BLaER1 treated with 17β-estradiol and CSF1 and Interleukin-3, amounts not matched to agents 10 nM and 100 nM (cell line): ENCODE measurements around the gene FXYD4.
"Not testable (repeated sequence)": the region's sequence is repeated elsewhere in the genome, so short reads cannot be mapped to it uniquely, and the experiment has no call there.

Experiments
- H3K27ac ChIP-seq, 11 experiments: shearing (Covaris generic); formaldehyde crosslinking; 2 replicates each; pipeline ENCODE4 v1.8.1; 2022
- H3K27me3 ChIP-seq, 11 experiments: shearing (Covaris generic); formaldehyde crosslinking; 2 replicates each; pipeline ENCODE4 v1.8.1; 2022
- H3K36me3 ChIP-seq, 11 experiments: shearing (Covaris generic); formaldehyde crosslinking; 2 replicates each; pipeline ENCODE4 v1.8.1; 2022
- H3K4me1 ChIP-seq, 10 experiments: shearing (Covaris generic); formaldehyde crosslinking; 2 replicates each; pipeline ENCODE4 v1.8.1; 2022
- H3K4me2 ChIP-seq, 11 experiments: shearing (Covaris generic); formaldehyde crosslinking; 2 replicates each; pipeline ENCODE4 v1.8.1; 2022
- H3K4me3 ChIP-seq, 10 experiments: shearing (Covaris generic); formaldehyde crosslinking; 2 replicates each; pipeline ENCODE4 v1.8.1; 2022
- H3K9ac ChIP-seq, 11 experiments: shearing (Covaris generic); formaldehyde crosslinking; 2 replicates each; pipeline ENCODE4 v1.8.1; 2022
- H3K9me3 ChIP-seq, 11 experiments: shearing (Covaris generic); formaldehyde crosslinking; replicated peaks in 1 of 11; 2 replicates each; pipeline ENCODE4 v1.8.1; 2022
- H4K20me1 ChIP-seq, 11 experiments: shearing (Covaris generic); formaldehyde crosslinking; 2 replicates each; pipeline ENCODE4 v1.8.1; 2022
- Cebpa-rat ChIP-seq, 11 experiments: shearing (Covaris generic); IDR thresholded peaks; 2 replicates each; pipeline ENCODE4 v1.8.1; 2022

FXYD4 gene

DNA sequence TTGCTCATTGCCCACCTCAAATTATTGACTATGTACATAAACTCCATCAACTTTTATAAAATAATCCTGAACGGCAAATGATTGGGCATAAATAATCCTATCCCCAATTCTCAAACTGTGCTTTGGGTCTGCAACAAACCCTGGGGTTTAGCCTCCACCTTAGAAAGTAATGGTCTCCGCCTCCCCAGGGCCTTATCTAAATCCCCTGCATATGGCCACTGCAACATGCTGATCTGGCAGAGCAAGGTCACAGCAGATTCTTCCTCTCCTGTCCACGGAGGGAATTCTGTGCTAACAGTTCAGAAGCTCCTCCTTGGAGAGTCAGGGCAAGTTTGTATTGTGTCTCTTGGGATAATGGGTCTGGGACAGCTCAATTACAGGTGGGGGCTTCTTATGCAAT lies 18.4 kb downstream of the FXYD4 start:
- Histone ChIP-seq H3K4me3 (no peak overlapping the region), H3K9ac (peak overlapping the region in 4 of 11 experiments; percentile 25 to 98 (median 47); a peak in 4 of 22 replicates), H3K27ac (no peak overlapping the region), H4K20me1 (peaks cover 100% of the 10 kb centered on the region in 11 experiments), H3K4me2 (peak overlapping the region in 1 of 11 experiments; percentile 2; a peak in 2 of 22 replicates), H3K36me3 (peaks cover 100% of the 10 kb centered on the region in 11 experiments), H3K9me3 (no peaks in the 10 kb centered on the region), H3K4me1 (peaks cover 26 to 69% (median 35%) of the 10 kb centered on the region in 10 experiments), H3K27me3 (no peaks in the 10 kb centered on the region)
- TF ChIP-seq Cebpa-rat (IDR thresholded peaks at IDR 0.05): no peak

DNA sequence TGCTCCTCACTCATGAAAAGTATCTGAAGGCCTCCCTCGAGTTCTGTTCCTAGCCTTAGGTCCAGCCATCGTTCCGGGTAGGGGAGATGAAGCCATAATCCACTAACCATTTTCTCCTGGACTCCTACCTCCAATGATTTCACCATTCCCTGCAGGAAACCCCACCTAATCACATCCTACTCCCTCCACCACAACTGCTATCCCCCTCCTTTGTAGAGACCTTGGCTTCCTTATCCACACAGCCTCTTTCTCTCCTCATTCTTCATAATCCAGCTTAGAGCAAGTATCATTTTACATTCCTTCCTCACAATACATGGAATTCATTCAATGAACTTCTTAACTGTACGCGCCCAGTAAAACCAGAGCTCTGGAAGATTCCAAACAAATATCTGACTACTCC lies 18.9 kb downstream of the FXYD4 start:
- Histone ChIP-seq H3K27me3 (no peaks in the 10 kb centered on the region), H4K20me1 (peaks cover 100% of the 10 kb centered on the region in 11 experiments), H3K4me1 (peaks cover 30 to 74% (median 39%) of the 10 kb centered on the region in 10 experiments), H3K9me3 (no peaks in the 10 kb centered on the region), H3K9ac (peak overlapping the region in 7 of 11 experiments; percentile 20 to 98 (median 31); a peak in 8 of 22 replicates), H3K27ac (0 out of 22 replicates have a peak overlapping the region, but pooled peaks of 1 of the 11 experiments have one; percentile 32), H3K4me2 (peak overlapping the region in 2 of 11 experiments; percentile 2 to 11; a peak in 3 of 22 replicates), H3K36me3 (peaks cover 95 to 100% (median 100%) of the 10 kb centered on the region in 11 experiments), H3K4me3 (no peak overlapping the region)
- no peak for TF ChIP-seq Cebpa-rat (IDR thresholded peaks at IDR 0.05)

DNA sequence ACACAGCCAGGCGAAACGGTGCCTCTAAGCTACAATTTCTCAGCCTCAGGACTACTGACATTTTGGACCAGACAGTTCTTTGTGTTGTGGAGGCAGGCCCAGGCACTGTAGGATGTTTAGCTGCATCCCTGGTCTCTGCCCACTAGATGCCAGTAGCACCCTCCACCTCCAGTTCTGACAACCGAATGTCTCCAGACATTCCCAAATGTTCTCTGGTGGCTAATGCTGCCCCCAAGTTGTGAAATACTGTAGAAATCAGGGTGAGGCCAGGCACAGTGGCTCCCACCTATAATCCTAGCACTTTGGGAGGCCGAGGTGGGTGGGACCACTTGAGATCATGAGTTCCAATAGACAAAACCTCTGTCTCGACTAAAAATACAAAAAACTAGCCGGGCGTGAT lies 19.3 kb downstream of the FXYD4 start:
- Histone ChIP-seq H3K4me1 (peaks cover 31 to 75% (median 44%) of the 10 kb centered on the region in 10 experiments), H3K9ac (peak overlapping the region in 7 of 11 experiments; percentile 21 to 98 (median 35); a peak in 8 of 22 replicates), H3K4me3 (no peak overlapping the region), H3K4me2 (peak overlapping the region in 2 of 11 experiments; percentile 2 to 11; a peak in 2 of 22 replicates), H3K36me3 (peaks cover 91 to 100% (median 100%) of the 10 kb centered on the region in 11 experiments), H4K20me1 (peaks cover 100% of the 10 kb centered on the region in 11 experiments), H3K9me3 (no peaks in the 10 kb centered on the region), H3K27me3 (no peaks in the 10 kb centered on the region), H3K27ac (peak overlapping the region in 1 of 11 experiments; percentile 32; a peak in 1 of 22 replicates)
- no peak for TF ChIP-seq Cebpa-rat (IDR thresholded peaks at IDR 0.05)

DNA sequence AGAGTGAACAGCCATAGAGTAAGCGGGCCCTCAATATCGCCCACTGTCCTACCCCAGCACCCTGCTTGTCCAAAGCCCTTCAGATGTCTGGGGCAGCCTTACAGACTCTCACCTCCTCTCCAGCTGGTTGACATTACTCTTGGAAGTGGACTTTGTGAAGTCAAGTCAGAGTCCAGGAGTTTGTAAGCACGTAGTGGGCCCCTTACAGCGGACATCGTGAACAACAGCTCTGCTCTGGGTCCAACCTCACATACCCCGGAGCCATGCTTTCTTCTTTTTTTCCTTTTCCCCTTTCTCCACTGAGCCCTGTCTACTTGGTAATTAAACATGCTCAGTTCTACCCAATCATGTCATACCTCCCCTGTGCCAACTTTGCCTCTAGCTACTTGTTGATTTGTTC lies 20.1 kb downstream of the FXYD4 start:
- Histone ChIP-seq H3K27me3 (no peaks in the 10 kb centered on the region), H3K4me2 (peak overlapping the region in 2 of 11 experiments; percentile 4 to 32; a peak in 3 of 22 replicates), H3K36me3 (peaks cover 84 to 100% (median 100%) of the 10 kb centered on the region in 11 experiments), H4K20me1 (peaks cover 100% of the 10 kb centered on the region in 11 experiments), H3K9me3 (no peaks in the 10 kb centered on the region), H3K27ac (peak overlapping the region in 5 of 11 experiments; percentile 2 to 95 (median 16); a peak in 6 of 22 replicates), H3K4me3 (no peak overlapping the region), H3K9ac (peak overlapping the region; percentile 8 to 98 (median 33); a peak in 13 of 22 replicates), H3K4me1 (peaks cover 31 to 76% (median 50%) of the 10 kb centered on the region in 10 experiments)
- TF ChIP-seq Cebpa-rat (IDR thresholded peaks at IDR 0.05): no peak

DNA sequence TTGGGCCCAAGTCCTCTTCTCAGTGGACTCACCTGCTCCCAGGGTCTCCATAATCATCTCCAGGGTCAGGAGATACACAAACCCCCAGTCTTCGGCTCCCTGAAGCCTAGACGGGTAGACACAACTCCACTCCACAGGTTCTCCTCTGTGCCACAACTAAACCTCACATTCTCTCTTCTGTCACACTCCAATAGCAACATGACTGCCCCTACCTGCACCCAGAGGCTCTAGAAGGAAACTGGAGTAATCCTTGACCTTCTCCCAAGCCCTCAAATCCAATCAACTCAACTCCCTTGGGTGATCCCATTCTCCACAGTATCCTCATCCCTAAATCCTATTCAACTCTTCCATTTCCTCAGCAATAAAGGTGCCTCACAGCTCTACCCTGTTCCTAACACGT lies 21.3 kb downstream of the FXYD4 start:
- H3K4me3 ChIP-seq: no peak overlapping the region
- peaks cover 88 to 98% (median 96%) of the 10 kb centered on the region in 11 experiments for H4K20me1 ChIP-seq
- peak overlapping the region in 8 of 11 experiments; percentile 10 to 99 (median 94); a peak in 9 of 22 replicates for H3K4me2 ChIP-seq
- no peaks in the 10 kb centered on the region for H3K27me3 ChIP-seq
- H3K4me1 ChIP-seq: peaks cover 31 to 70% (median 50%) of the 10 kb centered on the region in 10 experiments
- peaks cover 71 to 88% (median 87%) of the 10 kb centered on the region in 11 experiments for H3K36me3 ChIP-seq
- no peak for TF ChIP-seq Cebpa-rat (IDR thresholded peaks at IDR 0.05)
- peak overlapping the region in 9 of 11 experiments; percentile 6 to 98 (median 47); a peak in 12 of 22 replicates for H3K9ac ChIP-seq
- H3K27ac ChIP-seq: peak overlapping the region in 6 of 11 experiments; percentile 6 to 96 (median 9); a peak in 7 of 22 replicates
- no peaks in the 10 kb centered on the region for H3K9me3 ChIP-seq

DNA sequence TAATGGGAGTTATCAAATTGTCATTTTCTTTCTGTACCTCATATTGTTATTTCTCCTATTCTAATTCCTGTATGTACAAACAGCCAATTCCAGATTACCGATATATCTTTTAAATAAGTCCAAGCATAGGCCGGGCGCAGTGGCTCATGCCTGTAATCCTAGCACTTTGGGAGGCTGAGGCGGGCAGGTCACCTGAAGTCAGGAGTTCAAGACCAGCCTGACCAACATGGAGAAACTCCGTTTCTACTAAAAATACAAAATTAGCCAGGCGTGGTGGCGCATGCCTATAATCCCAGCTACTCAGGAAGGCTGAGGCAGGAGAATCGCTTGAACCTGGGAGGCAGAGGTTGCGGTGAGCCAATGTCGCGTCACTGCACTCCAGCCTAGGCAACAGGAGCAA lies 21.8 kb downstream of the FXYD4 start:
- H3K9ac ChIP-seq: peak overlapping the region in 10 of 11 experiments; percentile 6 to 98 (median 91); a peak in 11 of 22 replicates
- H3K36me3 ChIP-seq: peaks cover 67 to 88% (median 83%) of the 10 kb centered on the region in 11 experiments
- peak overlapping the region in 9 of 11 experiments; percentile 10 to 99 (median 95); a peak in 15 of 22 replicates for H3K4me2 ChIP-seq
- H3K27me3 ChIP-seq, H3K4me3 ChIP-seq, H3K9me3 ChIP-seq: not testable (repeated sequence)
- peak overlapping the region in 6 of 11 experiments; percentile 95 to 98 (median 96); a peak in 11 of 22 replicates for H3K27ac ChIP-seq
- peaks cover 88 to 98% (median 96%) of the 10 kb centered on the region in 11 experiments for H4K20me1 ChIP-seq
- peaks cover 35 to 72% (median 55%) of the 10 kb centered on the region in 10 experiments for H3K4me1 ChIP-seq

DNA sequence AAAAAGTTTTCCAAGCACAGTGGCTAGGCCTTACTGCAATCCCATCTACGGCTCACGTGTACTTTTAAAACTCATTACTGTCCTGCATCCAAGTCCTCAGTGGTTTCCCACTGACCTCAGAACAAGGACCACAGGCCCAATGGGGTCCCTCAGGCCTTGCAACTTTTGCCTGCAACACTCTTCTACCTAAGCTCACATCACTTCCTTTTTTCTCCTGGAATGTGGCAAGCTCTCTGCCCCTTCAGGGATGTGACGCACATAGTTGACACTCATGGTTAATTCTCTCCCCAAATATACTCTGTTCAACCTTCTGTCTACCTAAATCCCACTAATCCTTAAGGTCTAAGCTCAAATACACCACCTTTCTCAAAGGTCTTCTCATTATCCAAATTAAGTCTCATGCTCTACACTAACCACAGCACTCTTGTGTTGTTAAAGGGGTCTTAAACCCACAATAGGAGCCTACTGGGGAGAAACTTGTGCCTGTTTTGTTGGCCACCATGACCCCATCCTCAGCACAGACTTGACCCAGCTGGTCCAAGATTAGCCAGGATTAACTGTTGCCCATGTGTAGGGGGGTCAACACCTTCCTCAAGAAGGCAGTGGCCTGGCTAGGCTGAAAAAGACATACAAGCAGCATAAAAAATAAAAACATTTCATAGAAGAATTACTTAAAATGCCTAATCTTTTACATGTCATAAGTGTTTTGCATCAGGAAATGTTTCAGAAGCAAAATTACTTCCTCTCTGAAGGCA lies 22.3 kb downstream of the FXYD4 start:
- Histone ChIP-seq H3K9ac (peak overlapping the region; percentile 89 to 98 (median 95); a peak in 19 of 22 replicates), H3K27ac (peak overlapping the region in 10 of 11 experiments; percentile 89 to 98 (median 96); a peak in 16 of 22 replicates), H3K4me3 (peak overlapping the region in 4 of 10 experiments; percentile 73 to 88 (median 80); a peak in 5 of 20 replicates), H3K27me3 (no peaks in the 10 kb centered on the region), H3K4me2 (peak overlapping the region; percentile 85 to 99 (median 95)), H4K20me1 (peaks cover 88 to 98% (median 96%) of the 10 kb centered on the region in 11 experiments), H3K4me1 (peaks cover 41 to 76% (median 61%) of the 10 kb centered on the region in 10 experiments), H3K9me3 (no peaks in the 10 kb centered on the region), H3K36me3 (peaks cover 61 to 88% (median 83%) of the 10 kb centered on the region in 11 experiments)
- no peak for TF ChIP-seq Cebpa-rat (IDR thresholded peaks at IDR 0.05)

DNA sequence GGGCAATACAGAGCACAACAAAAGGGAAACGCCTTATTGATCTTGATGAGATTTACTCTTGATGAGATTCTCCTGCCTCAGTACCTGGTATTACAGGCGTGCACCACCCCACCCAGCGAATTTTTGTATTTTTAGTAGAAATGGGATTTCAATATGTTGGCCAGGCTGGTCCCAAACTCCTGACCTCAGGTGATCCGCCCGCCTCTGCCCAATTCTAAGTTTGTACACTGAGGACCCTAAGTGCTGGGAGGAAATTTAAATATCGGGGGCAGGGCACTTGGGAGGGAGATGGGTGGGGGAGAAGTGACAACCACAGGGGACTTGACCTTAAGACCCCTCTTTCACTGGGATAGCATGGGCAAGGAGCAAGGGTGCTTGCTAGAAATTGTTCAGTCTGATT lies 23.4 kb downstream of the FXYD4 start:
- H3K27ac ChIP-seq: peak overlapping the region; percentile 89 to 98 (median 96); a peak in 17 of 22 replicates
- TF ChIP-seq Cebpa-rat (IDR thresholded peaks at IDR 0.05): no peak
- H3K4me3 ChIP-seq: peak overlapping the region; percentile 66 to 88 (median 76); a peak in 19 of 20 replicates
- no peaks in the 10 kb centered on the region for H3K9me3 ChIP-seq
- H3K36me3 ChIP-seq: peaks cover 59 to 88% (median 83%) of the 10 kb centered on the region in 11 experiments
- H3K4me1 ChIP-seq: peaks cover 52 to 84% (median 71%) of the 10 kb centered on the region in 10 experiments
- H3K9ac ChIP-seq: peak overlapping the region; percentile 89 to 98 (median 95); a peak in 21 of 22 replicates
- peaks cover 88 to 98% (median 96%) of the 10 kb centered on the region in 11 experiments for H4K20me1 ChIP-seq
- H3K27me3 ChIP-seq: no peaks in the 10 kb centered on the region
- peak overlapping the region; percentile 85 to 99 (median 95) for H3K4me2 ChIP-seq
